Activated CD8-positive, alpha-beta T cell treated with anti-CD3 and anti-CD28 coated beads, Interleukin-2, amount 10 ng/mL, durations not matched to agents 7 days and 5 days (primary cell): ENCODE data around the gene CYFIP2. TPM values are rescaled to one million over a fixed set of nuclear protein-coding genes. Genes with fewer than 3 reads are reported as not detected.

Source experiments
- ATAC-seq: fragments of 150-1000 bp; cut with Tn5 transposase; one replicate; pipeline ENCODE4 v1.10.0; 2021; ENCODE audit warnings: moderate library complexity
- CTCF ChIA-PET: fragments of 350-600 bp; sonication (Branson Sonifier 250); formaldehyde crosslinking; loops from one replicate; lab custom pipeline; 2021; ENCODE audit warnings: antibody characterized with exemption; lab: Charles Lee
- POLR2A ChIA-PET: fragments of 350-600 bp; sonication (Branson Sonifier 250); formaldehyde crosslinking; loops from one replicate; lab custom pipeline; 2021; ENCODE audit warnings: antibody characterized with exemption; lab: Charles Lee
- DNase-seq: peaks from one replicate; pipeline ENCODE4 v3.0.0-alpha.2; 2020
- H3K27ac Mint-ChIP-seq: one replicate; pipeline ENCODE4 v1.8.0; 2021; ENCODE audit warnings: mild to moderate bottlenecking, mixed read lengths
- H3K27me3 Mint-ChIP-seq: one replicate; pipeline ENCODE4 v1.8.0; 2021; ENCODE audit warnings: low read depth, mixed read lengths
- H3K36me3 Mint-ChIP-seq: one replicate; pipeline ENCODE4 v1.8.0; 2021; ENCODE audit warnings: low read depth, mixed read lengths
- H3K4me1 Mint-ChIP-seq: one replicate; pipeline ENCODE4 v1.8.0; 2021; ENCODE audit warnings: low read depth, mixed read lengths
- H3K4me3 Mint-ChIP-seq: one replicate; pipeline ENCODE4 v1.8.0; 2021; ENCODE audit warnings: mild to moderate bottlenecking, mixed read lengths
- H3K9me3 Mint-ChIP-seq: one replicate; pipeline ENCODE4 v1.8.0; 2022; ENCODE audit warnings: mixed read lengths; ENCODE audit not compliant: insufficient read depth
- total RNA-seq, 2 experiments: library from RNA; stranded (reverse); gene quantifications; one replicate each; pipeline ENCODE4 v1.2.3, GENCODE V29; 2021

CYFIP2 gene
- total RNA-seq, 2 experiments from 2014 or later = 512 to 516 TPM

- ATAC-seq (peak; percentile 38), DNase-seq (no peak)
- H3K27me3 Mint-ChIP-seq = no peaks in the 10 kb centered on the region
- no peaks in the 10 kb centered on the region for H3K9me3 Mint-ChIP-seq
- CTCF ChIA-PET = interaction anchor here (1.0 to 3.5 kb wide), 11 partner anchors 8 to 139 kb away, joined by 3 to 17 read pairs (median 4); no protein-coding TSS in a partner anchor
- POLR2A ChIA-PET = interaction anchor here (1.0 to 2.7 kb wide), 2 partner anchors 15 to 17 kb away, joined by 4 to 16 read pairs; no protein-coding TSS in a partner anchor
- peaks cover 79% of the 10 kb centered on the region for H3K36me3 Mint-ChIP-seq
- H3K4me1 Mint-ChIP-seq = peaks cover 77% of the 10 kb centered on the region
- peak overlapping the region; percentile 3 for H3K4me3 Mint-ChIP-seq
- peak overlapping the region; percentile 62 for H3K27ac Mint-ChIP-seq
Measured at GRCh38 chr5:157288405-157289163, 22.7 kb downstream of the CYFIP2 start.

DNA sequence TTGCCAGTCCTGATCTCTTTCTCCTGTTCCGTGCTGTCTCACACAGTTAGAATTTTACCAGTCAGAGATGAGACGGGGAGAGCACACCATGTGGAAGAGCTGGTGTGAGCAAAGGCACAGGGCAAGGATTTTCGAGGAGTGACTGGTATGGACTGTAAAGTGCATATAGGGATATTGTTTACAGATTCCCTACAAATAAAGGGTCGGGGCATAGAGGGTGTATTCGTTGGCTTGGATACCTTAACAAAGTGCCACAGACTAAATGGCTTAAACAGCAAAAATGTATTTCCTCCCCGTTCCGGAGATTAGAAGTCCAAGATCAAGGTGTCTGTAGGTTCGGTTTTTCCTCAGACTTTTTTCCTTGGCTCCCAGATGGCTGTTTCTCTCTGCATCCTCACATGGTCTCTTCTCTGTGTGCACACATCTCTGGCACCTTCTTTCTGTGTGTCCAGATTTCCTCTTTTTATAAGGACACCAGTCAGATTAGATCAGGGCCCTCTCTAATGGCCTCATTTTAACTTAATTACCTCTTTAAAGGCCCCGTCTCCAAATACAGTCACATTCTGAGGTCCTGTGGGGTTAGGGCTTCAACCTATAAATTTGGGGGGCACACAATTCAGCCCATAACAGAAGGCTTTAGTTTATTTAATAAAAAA, 23.4 kb downstream of the CYFIP2 start:
- POLR2A ChIA-PET = interaction anchor here (1.0 to 2.7 kb wide), 2 partner anchors 15 to 17 kb away, joined by 4 to 16 read pairs; no protein-coding TSS in a partner anchor
- H3K9me3 Mint-ChIP-seq = no peaks in the 10 kb centered on the region
- H3K27ac Mint-ChIP-seq = peak overlapping the region; percentile 44
- no peak overlapping the region for H3K4me3 Mint-ChIP-seq
- H3K27me3 Mint-ChIP-seq = no peaks in the 10 kb centered on the region
- H3K4me1 Mint-ChIP-seq = peaks cover 73% of the 10 kb centered on the region
- ATAC-seq = no peak
- DNase-seq = no peak
- peaks cover 85% of the 10 kb centered on the region for H3K36me3 Mint-ChIP-seq
- CTCF ChIA-PET = interaction anchor here (1.0 to 3.5 kb wide), 9 partner anchors 11 to 140 kb away, joined by 3 to 17 read pairs (median 5); no protein-coding TSS in a partner anchor

DNA sequence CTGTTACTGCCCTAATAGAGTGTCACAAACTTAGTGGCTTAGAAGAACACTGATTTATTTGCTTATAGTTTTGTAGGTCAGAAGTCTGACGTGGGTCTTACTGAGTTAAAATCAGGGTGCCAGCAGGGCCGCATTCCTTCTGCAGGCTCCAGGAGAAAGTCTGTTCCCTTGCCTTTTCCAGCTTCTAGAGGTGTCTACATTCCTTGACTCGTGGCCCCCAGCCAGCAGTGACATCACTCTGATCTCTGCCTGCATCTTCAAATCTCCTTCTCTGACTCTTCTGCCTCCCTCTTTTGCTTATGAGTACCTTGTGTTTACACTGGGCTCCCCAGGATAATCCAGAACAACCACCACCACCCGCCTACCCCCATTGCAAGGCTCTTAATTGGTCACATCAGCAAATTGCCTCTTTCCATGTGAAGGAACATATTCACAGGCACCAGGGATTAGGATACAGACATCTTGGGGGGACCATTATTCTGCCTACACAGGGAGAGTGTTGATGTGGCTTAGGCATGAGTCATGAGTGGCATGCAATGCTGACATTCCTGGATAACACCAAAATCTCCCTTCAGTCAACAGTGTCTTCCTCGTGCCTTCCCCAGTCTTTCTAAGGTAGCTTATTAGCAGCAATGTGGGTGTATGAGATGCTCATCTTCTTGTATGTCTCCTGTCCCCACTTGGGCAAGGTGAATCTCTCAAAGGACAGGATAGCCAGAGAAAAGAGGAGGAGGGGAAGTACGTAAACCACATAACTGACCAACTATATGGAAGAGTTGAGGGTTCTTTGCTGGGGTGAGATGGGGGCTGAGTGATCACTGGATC, 24.4 kb downstream of the CYFIP2 start:
- no peaks in the 10 kb centered on the region for H3K9me3 Mint-ChIP-seq
- H3K36me3 Mint-ChIP-seq = peaks cover 81% of the 10 kb centered on the region
- H3K4me1 Mint-ChIP-seq = peaks cover 70% of the 10 kb centered on the region
- DNase-seq (no peak), ATAC-seq (no peak)
- CTCF ChIA-PET = interaction anchor here (1.3 kb wide), 1 partner anchor 13 kb away, joined by 4 read pairs; no protein-coding TSS in a partner anchor
- POLR2A ChIA-PET = interaction anchor here (2.7 kb wide), 1 partner anchor 18 kb away, joined by 16 read pairs; no protein-coding TSS in a partner anchor
- H3K27ac Mint-ChIP-seq = peak overlapping the region; percentile 59
- H3K4me3 Mint-ChIP-seq = no peak overlapping the region
- no peaks in the 10 kb centered on the region for H3K27me3 Mint-ChIP-seq

- ChIA-PET CTCF (interaction anchor here (1.3 kb wide), 1 partner anchor 14 kb away, joined by 4 read pairs; no protein-coding TSS in a partner anchor), POLR2A (no interaction called here)
- H3K36me3 Mint-ChIP-seq = peaks cover 83% of the 10 kb centered on the region
- ATAC-seq (no peak), DNase-seq (no peak)
- H3K4me1 Mint-ChIP-seq = peaks cover 70% of the 10 kb centered on the region
- no peaks in the 10 kb centered on the region for H3K9me3 Mint-ChIP-seq
- no peaks in the 10 kb centered on the region for H3K27me3 Mint-ChIP-seq
- H3K27ac Mint-ChIP-seq = peak overlapping the region; percentile 60
- no peak overlapping the region for H3K4me3 Mint-ChIP-seq
Measured at GRCh38 chr5:157290981-157291711, 25.2 kb downstream of the CYFIP2 start.

DNA sequence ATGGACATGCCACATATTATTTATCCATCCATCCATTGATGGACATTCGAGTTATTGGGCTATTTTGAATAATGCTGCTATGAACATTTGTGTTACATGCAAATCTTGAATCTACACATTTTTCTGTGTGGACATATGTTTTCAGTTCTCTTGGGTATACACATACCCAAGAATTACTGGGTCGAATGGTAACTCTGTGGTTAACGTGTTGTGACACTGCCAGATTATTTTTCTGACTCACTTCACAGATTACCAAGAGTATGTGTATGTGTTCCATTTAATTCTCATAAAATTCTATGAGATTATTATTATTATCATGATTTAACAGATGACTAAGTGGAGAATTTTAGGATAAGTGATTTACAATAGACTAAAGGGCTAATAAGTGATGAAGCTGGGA, 26.7 kb downstream of the CYFIP2 start:
- Mint-ChIP-seq H3K4me3 (no peak overlapping the region), H3K27ac (no peak overlapping the region), H3K4me1 (peaks cover 65% of the 10 kb centered on the region), H3K27me3 (no peaks in the 10 kb centered on the region), H3K36me3 (peaks cover 85% of the 10 kb centered on the region), H3K9me3 (no peaks in the 10 kb centered on the region)
- ATAC-seq = no peak
- CTCF ChIA-PET = no interaction called here
- POLR2A ChIA-PET = no interaction called here
- no peak for DNase-seq

DNA sequence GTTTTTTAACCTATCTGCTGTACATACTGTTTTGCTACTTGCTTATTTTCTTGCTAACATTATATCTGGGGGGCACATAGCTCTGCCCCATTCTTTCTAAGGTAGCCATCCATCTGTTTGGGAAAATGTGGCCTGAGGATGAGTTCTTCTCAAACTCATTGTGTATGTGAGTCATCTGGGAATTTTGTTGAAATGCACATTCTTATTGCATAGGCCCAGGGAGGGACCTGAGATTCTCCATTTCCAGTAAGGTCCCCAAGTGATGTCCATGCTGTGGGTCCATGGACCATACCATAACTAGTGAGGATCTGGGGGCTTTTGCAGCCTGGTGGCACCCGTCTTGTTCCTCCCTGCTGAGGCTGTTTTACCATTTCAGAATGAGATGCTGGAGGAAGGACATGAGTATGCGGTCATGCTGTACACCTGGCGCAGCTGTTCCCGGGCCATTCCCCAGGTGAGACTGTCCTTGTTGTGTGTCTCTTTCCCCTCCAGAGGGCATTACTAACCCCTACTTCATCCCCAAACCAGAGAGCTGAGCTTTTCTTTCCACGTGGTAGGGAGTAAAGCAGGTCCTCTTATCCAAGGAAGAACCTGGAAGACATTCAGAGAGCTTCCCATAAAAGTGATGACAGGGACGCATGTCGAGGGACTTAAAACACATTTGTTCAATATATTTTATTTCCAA, 28.6 kb downstream of the CYFIP2 start:
- ChIA-PET CTCF (interaction anchor here (1.2 to 1.3 kb wide), 3 partner anchors 9 to 25 kb away, joined by 3 to 4 read pairs (median 3); no protein-coding TSS in a partner anchor), POLR2A (interaction anchor here (0.7 kb wide), 1 partner anchor 33 kb away, joined by 3 read pairs; no protein-coding TSS in a partner anchor)
- ATAC-seq (peak; percentile 32), DNase-seq (no peak)
- no peaks in the 10 kb centered on the region for H3K9me3 Mint-ChIP-seq
- peak overlapping the region; percentile 17 for H3K27ac Mint-ChIP-seq
- H3K4me3 Mint-ChIP-seq = no peak overlapping the region
- no peaks in the 10 kb centered on the region for H3K27me3 Mint-ChIP-seq
- peaks cover 83% of the 10 kb centered on the region for H3K36me3 Mint-ChIP-seq
- peaks cover 45% of the 10 kb centered on the region for H3K4me1 Mint-ChIP-seq

DNA sequence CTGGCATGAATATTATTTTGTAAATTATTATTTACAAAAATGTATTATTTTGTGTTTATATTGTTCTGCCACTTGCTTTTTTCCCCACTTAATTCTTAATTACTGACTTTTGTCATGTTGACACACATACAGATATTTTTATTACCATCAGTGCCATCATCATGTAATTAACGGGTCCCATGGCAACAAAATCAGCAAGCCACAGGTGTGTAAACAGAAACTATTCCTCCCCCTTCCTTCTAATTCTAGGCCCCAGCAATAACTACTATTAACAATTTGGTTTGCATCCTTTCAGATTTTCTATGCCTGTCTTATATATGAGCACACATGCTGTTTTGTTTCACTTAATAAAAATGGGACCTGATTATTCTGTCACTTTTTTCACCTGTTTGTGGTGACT, 29.3 kb downstream of the CYFIP2 start:
- DNase-seq = no peak
- H3K4me3 Mint-ChIP-seq = no peak overlapping the region
- H3K9me3 Mint-ChIP-seq = no peaks in the 10 kb centered on the region
- CTCF ChIA-PET = interaction anchor here (1.2 to 1.8 kb wide), 2 partner anchors 7 to 12 kb away, joined by 3 to 4 read pairs; no protein-coding TSS in a partner anchor
- POLR2A ChIA-PET = no interaction called here
- ATAC-seq = no peak
- H3K27me3 Mint-ChIP-seq = no peaks in the 10 kb centered on the region
- peaks cover 81% of the 10 kb centered on the region for H3K36me3 Mint-ChIP-seq
- peak overlapping the region; percentile 45 for H3K27ac Mint-ChIP-seq
- H3K4me1 Mint-ChIP-seq = peaks cover 40% of the 10 kb centered on the region

DNA sequence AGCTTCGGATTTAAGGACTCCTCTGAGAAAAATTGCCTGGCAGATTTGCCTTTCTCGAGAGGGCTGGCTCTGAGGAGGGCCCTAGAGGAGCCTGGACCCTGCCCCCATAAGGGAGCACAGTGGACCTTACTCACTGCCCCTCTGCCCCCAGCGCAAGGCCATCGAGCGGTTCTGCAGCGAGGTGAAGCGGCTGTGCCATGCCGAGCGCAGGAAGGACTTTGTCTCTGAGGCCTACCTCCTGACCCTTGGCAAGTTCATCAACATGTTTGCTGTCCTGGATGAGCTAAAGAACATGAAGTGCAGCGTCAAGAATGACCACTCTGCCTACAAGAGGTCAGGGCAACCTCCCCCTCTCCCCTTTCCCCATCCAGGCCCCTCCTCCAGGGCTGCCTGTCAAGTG, 34.6 kb downstream of the CYFIP2 start:
- Mint-ChIP-seq H3K4me1 (peaks cover 31% of the 10 kb centered on the region), H3K9me3 (no peaks in the 10 kb centered on the region), H3K36me3 (peaks cover 85% of the 10 kb centered on the region), H3K4me3 (no peak overlapping the region), H3K27me3 (no peaks in the 10 kb centered on the region), H3K27ac (peak overlapping the region; percentile 22)
- ChIA-PET CTCF (interaction anchor here (1.3 to 2.0 kb wide), 2 partner anchors 12 to 47 kb away, joined by 4 to 6 read pairs; no protein-coding TSS in a partner anchor), POLR2A (no interaction called here)
- ATAC-seq (no peak), DNase-seq (no peak)

DNA sequence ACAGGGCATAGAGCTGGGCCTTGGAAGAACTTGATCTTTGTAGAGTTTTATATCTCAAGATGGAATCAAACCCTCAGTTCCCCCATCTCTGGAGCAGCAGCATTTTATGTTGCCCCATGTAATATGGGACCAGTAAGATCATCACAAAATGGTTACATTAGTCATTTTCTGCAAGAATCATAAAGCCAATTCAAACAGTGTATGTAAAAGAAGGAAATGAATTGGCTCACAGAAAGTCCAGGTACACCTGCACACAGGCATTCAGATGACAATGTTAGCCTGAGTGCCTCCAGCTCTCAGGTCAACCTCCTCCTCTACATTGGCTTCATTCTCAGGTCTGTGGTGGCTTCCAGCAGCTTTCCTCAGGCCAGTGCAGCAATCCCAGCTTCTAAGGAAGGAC, 35.1 kb downstream of the CYFIP2 start:
- Mint-ChIP-seq H3K27me3 (no peaks in the 10 kb centered on the region), H3K4me1 (peaks cover 33% of the 10 kb centered on the region), H3K36me3 (peaks cover 85% of the 10 kb centered on the region), H3K4me3 (no peak overlapping the region), H3K27ac (peak overlapping the region; percentile 47), H3K9me3 (no peaks in the 10 kb centered on the region)
- no peak for DNase-seq
- ChIA-PET CTCF (interaction anchor here (1.3 to 2.0 kb wide), 2 partner anchors 12 to 48 kb away, joined by 4 to 6 read pairs; no protein-coding TSS in a partner anchor), POLR2A (interaction anchor here (2.2 kb wide), 1 partner anchor 27 kb away, joined by 8 read pairs; no protein-coding TSS in a partner anchor)
- ATAC-seq = no peak

GRCh38 chr5:157303023-157303422, 37.1 kb downstream of the CYFIP2 start:
- H3K36me3 Mint-ChIP-seq = peaks cover 87% of the 10 kb centered on the region
- peak overlapping the region; percentile 88 for H3K27ac Mint-ChIP-seq
- POLR2A ChIA-PET = interaction anchor here (1.1 to 2.2 kb wide), 6 partner anchors 14 to 161 kb away, joined by 4 to 8 read pairs (median 6); partner anchors contain the start of genes CYFIP2 and MED7
- CTCF ChIA-PET = interaction anchor here (1.0 to 7.8 kb wide), 16 partner anchors 10 to 155 kb away, joined by 3 to 47 read pairs (median 6); no protein-coding TSS in a partner anchor
- DNase-seq (no peak), ATAC-seq (no peak)
- peaks cover 53% of the 10 kb centered on the region for H3K4me1 Mint-ChIP-seq
- no peaks in the 10 kb centered on the region for H3K9me3 Mint-ChIP-seq
- H3K4me3 Mint-ChIP-seq = no peak overlapping the region
- no peaks in the 10 kb centered on the region for H3K27me3 Mint-ChIP-seq
